ENCODE results near the gene PDK1. TPM values are rescaled to one million over a fixed set of nuclear protein-coding genes. Genes with fewer than 3 reads are reported as not detected.

The PDK1 gene
- total RNA-seq, 2 donors from 2014 or later = 26.6 to 33.0 TPM

- TF ChIP-seq CTCF (IDR thresholded peaks at IDR 0.05) = no peak
- H3K27ac ChIP-seq = no peak overlapping the region
- H3K4me3 ChIP-seq = no peak overlapping the region
- H3K36me3 ChIP-seq = no peaks in the 10 kb centered on the region
- H3K4me1 ChIP-seq = no peaks in the 10 kb centered on the region
- no peak for DNase-seq (ENCODE audit: low spot score)
- H3K9me3 ChIP-seq = no peaks in the 10 kb centered on the region
- no peaks in the 10 kb centered on the region for H3K27me3 ChIP-seq
These were observed 84.5 kb downstream of the PDK1 start for GRCh38 chr2:172640389-172640788.

GRCh38 chr2:172642301-172643020 lies 86.6 kb downstream of the PDK1 start:
- no peak for DNase-seq (ENCODE audit: low spot score)
- Histone ChIP-seq H3K27ac (no peak overlapping the region), H3K9me3 (no peaks in the 10 kb centered on the region), H3K4me3 (no peak overlapping the region), H3K27me3 (no peaks in the 10 kb centered on the region), H3K36me3 (no peaks in the 10 kb centered on the region), H3K4me1 (no peaks in the 10 kb centered on the region)
- TF ChIP-seq CTCF (IDR thresholded peaks at IDR 0.05) = no peak

DNA sequence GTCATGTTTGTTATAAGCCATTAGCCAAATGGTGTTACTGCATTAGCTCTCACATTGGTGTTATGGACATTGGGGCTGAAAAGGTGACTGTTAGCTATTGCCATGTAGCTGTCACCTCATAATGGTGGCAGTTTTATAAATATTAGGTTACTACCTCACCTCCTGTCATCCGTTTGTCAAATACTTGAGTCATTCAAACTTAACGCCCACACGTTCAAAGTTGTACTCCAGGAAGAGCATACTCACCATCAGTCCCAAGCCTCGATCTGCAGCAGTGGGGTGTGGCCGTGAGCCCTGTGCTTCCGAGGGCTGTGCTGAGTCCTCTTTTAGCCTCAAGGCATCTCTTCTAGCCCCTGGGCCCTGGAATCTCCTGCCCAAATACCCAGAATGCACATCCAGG lies 87.3 kb downstream of the PDK1 start:
- Histone ChIP-seq H3K9me3 (no peaks in the 10 kb centered on the region), H3K27me3 (no peaks in the 10 kb centered on the region), H3K4me1 (no peaks in the 10 kb centered on the region), H3K4me3 (no peak overlapping the region), H3K36me3 (no peaks in the 10 kb centered on the region), H3K27ac (no peak overlapping the region)
- DNase-seq (ENCODE audit: low spot score) = no peak
- TF ChIP-seq CTCF (IDR thresholded peaks at IDR 0.05) = no peak

- H3K9me3 ChIP-seq = no peaks in the 10 kb centered on the region
- H3K36me3 ChIP-seq = no peaks in the 10 kb centered on the region
- TF ChIP-seq CTCF (IDR thresholded peaks at IDR 0.05) = no peak
- no peaks in the 10 kb centered on the region for H3K4me1 ChIP-seq
- H3K27ac ChIP-seq = no peak overlapping the region
- no peak overlapping the region for H3K4me3 ChIP-seq
- no peak for DNase-seq (ENCODE audit: low spot score)
- H3K27me3 ChIP-seq = no peaks in the 10 kb centered on the region
These were observed 91.5 kb downstream of the PDK1 start for GRCh38 chr2:172647439-172647838.

GRCh38 chr2:172655091-172655837 lies 99.4 kb downstream of the PDK1 start:
- no peaks in the 10 kb centered on the region for H3K36me3 ChIP-seq
- no peak for TF ChIP-seq CTCF (IDR thresholded peaks at IDR 0.05)
- no peak overlapping the region for H3K4me3 ChIP-seq
- no peaks in the 10 kb centered on the region for H3K27me3 ChIP-seq
- no peaks in the 10 kb centered on the region for H3K4me1 ChIP-seq
- peaks cover 0 to 13% of the 10 kb centered on the region in 2 donors for H3K9me3 ChIP-seq
- H3K27ac ChIP-seq = no peak overlapping the region
- DNase-seq (ENCODE audit: low spot score) = no peak
